Measurements from ENCODE around the gene KCNK15.

Gene KCNK15

DNA sequence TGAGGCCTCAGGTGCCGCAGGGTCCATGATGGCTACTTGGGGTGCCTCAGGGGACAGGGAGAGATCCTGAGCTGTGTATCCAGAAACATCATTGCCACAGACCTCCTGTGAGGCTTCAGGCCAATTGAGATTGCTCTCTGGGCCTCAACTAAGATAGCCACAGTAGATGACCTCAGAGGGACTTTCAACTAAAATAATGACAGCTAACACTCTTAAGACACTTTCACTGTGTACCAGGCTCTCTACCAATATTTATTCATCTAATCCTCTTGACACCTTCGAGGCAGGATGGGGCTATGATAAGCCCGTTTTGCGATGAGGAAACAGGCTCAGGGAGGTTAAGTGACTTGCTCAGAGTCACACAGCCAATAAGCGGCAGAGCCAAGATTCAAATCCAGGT lies 54.0 kb downstream of the KCNK15 start:
- H3K4me1 ChIP-seq (ENCODE audit: control insufficient read depth, low read depth, low read length) = peaks cover 2% of the 10 kb centered on the region
- no peak overlapping the region for H2BK120ac ChIP-seq (ENCODE audit: low read depth, low read length)
- no peaks in the 10 kb centered on the region for H3K36me3 ChIP-seq (ENCODE audit: control insufficient read depth, insufficient read depth, low read length)
- H3K27ac ChIP-seq (ENCODE audit: low read depth, low read length) = no peak overlapping the region
- H2BK15ac ChIP-seq (replicated peaks; ENCODE audit: low read depth) = no peak overlapping the region
- H3K4ac ChIP-seq (ENCODE audit: low read depth, low read length) = no peak overlapping the region
- H4K5ac ChIP-seq (ENCODE audit: low read length) = no peak overlapping the region
- no peaks in the 10 kb centered on the region for H3K27me3 ChIP-seq (ENCODE audit: insufficient read depth, low read length, poor library complexity)
- H3K4me2 ChIP-seq (ENCODE audit: low read length) = no peak overlapping the region
- no peak for DNase-seq
- H3K18ac ChIP-seq (ENCODE audit: low read length) = no peak overlapping the region
- H3K79me1 ChIP-seq (ENCODE audit: low read length) = no peaks in the 10 kb centered on the region
- H2BK5ac ChIP-seq (ENCODE audit: low read length) = no peak overlapping the region
- no peak overlapping the region for H3K23ac ChIP-seq (ENCODE audit: low read length)
- H3K9ac ChIP-seq (ENCODE audit: low read length) = no peak overlapping the region
- H3K4me3 ChIP-seq (ENCODE audit: low read length) = no peak overlapping the region
- H4K8ac ChIP-seq (ENCODE audit: low read depth, low read length) = no peak overlapping the region
- no CpG with 5 or more reads among the region's 5 CpGs for WGBS (ENCODE audit: extremely low coverage, insufficient coverage, low lambda C conversion rate)
- H2AK5ac ChIP-seq (ENCODE audit: low read length) = no peak overlapping the region
- no peak overlapping the region for H3K56ac ChIP-seq (ENCODE audit: low read length)
- H3K79me2 ChIP-seq (ENCODE audit: control insufficient read depth, insufficient read depth, low read length) = no peaks in the 10 kb centered on the region

- Histone ChIP-seq H3K18ac (ENCODE audit: low read length) (no peak overlapping the region), H3K27me3 (ENCODE audit: insufficient read depth, low read length, poor library complexity) (no peaks in the 10 kb centered on the region), H2AK5ac (ENCODE audit: low read length) (peak overlapping the region; percentile 66), H3K4me3 (ENCODE audit: low read length) (no peak overlapping the region), H3K4ac (ENCODE audit: low read depth, low read length) (no peak overlapping the region), H3K9ac (ENCODE audit: low read length) (no peak overlapping the region), H3K79me2 (ENCODE audit: control insufficient read depth, insufficient read depth, low read length) (no peaks in the 10 kb centered on the region), H3K56ac (ENCODE audit: low read length) (no peak overlapping the region), H3K4me2 (ENCODE audit: low read length) (no peak overlapping the region), H3K23ac (ENCODE audit: low read length) (no peak overlapping the region), H4K8ac (ENCODE audit: low read depth, low read length) (no peak overlapping the region), H4K5ac (ENCODE audit: low read length) (no peak overlapping the region), H3K36me3 (ENCODE audit: control insufficient read depth, insufficient read depth, low read length) (no peaks in the 10 kb centered on the region), H2BK120ac (ENCODE audit: low read depth, low read length) (no peak overlapping the region), H2BK5ac (ENCODE audit: low read length) (no peak overlapping the region), H3K27ac (ENCODE audit: low read depth, low read length) (no peak overlapping the region), H2BK15ac (replicated peaks; ENCODE audit: low read depth) (no peak overlapping the region), H3K79me1 (ENCODE audit: low read length) (no peaks in the 10 kb centered on the region), H3K4me1 (ENCODE audit: control insufficient read depth, low read depth, low read length) (peaks cover 2% of the 10 kb centered on the region)
- WGBS (ENCODE audit: extremely low coverage, insufficient coverage, low lambda C conversion rate) = no CpG with 5 or more reads among the region's 8 CpGs
- peak; percentile 25 for DNase-seq
These were observed 54.9 kb downstream of the KCNK15 start for GRCh38 chr20:44800391-44801046.

Measured in mesendoderm (in vitro differentiated cells).